Measurements from ENCODE around the gene KRT7. TPM values are rescaled to one million over a fixed set of nuclear protein-coding genes. Genes with fewer than 3 reads are reported as not detected.

Gene KRT7
- 100 to 1,000 TPM in 1 of 2 donors, 10 to 100 TPM in 1; 24.1 to 105 TPM for total RNA-seq

GRCh38 chr12:52232674-52233461 lies at the start of gene KRT7:
KRT7 (plus strand) TSS chr12:52233243; CDS start chr12:52233297, 54 bp downstream.
- ATAC-seq (ENCODE audit: insufficient number of reproducible peaks, low FRiP score, low read depth) (no peak), DNase-seq (ENCODE audit: low spot score) (no peak)
- peak within 1 kb of the TSS; percentile 48 for H3K4me3 ChIP-seq
- H3K27me3 ChIP-seq (replicated peaks; ENCODE audit: insufficient read depth) = no peaks in the 10 kb centered on the region
- H3K4me1 ChIP-seq (ENCODE audit: control insufficient read depth in 1 of 2, low read depth in 2 of 2) = peaks cover 14 to 42% of the 10 kb centered on the region in 2 donors
- TF ChIP-seq, protein P1, sequence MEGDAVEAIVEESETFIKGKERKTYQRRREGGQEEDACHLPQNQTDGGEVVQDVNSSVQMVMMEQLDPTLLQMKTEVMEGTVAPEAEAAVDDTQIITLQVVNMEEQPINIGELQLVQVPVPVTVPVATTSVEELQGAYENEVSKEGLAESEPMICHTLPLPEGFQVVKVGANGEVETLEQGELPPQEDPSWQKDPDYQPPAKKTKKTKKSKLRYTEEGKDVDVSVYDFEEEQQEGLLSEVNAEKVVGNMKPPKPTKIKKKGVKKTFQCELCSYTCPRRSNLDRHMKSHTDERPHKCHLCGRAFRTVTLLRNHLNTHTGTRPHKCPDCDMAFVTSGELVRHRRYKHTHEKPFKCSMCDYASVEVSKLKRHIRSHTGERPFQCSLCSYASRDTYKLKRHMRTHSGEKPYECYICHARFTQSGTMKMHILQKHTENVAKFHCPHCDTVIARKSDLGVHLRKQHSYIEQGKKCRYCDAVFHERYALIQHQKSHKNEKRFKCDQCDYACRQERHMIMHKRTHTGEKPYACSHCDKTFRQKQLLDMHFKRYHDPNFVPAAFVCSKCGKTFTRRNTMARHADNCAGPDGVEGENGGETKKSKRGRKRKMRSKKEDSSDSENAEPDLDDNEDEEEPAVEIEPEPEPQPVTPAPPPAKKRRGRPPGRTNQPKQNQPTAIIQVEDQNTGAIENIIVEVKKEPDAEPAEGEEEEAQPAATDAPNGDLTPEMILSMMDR (IDR thresholded peaks at IDR 0.05) = no peak
- peak within 1 kb of the TSS; percentile 22 to 72 for H3K27ac ChIP-seq
- no peaks in the 10 kb centered on the region for H3K36me3 ChIP-seq
- no peaks in the 10 kb centered on the region for H3K9me3 ChIP-seq

GRCh38 chr12:52183544-52183910 lies 49.5 kb upstream of the KRT7 start:
- TF ChIP-seq, protein P1 (IDR thresholded peaks at IDR 0.05) = no peak
- Histone ChIP-seq H3K27me3 (replicated peaks; ENCODE audit: insufficient read depth) (no peaks in the 10 kb centered on the region), H3K27ac (peak overlapping the region in 1 of 2 donors; percentile 4), H3K4me3 (no peak overlapping the region), H3K36me3 (no peaks in the 10 kb centered on the region), H3K4me1 (ENCODE audit: control insufficient read depth in 1 of 2, low read depth in 2 of 2) (peaks cover 5 to 47% of the 10 kb centered on the region in 2 donors), H3K9me3 (no peaks in the 10 kb centered on the region)
- ATAC-seq (ENCODE audit: insufficient number of reproducible peaks, low FRiP score, low read depth) (no peak), DNase-seq (ENCODE audit: low spot score) (no peak)

DNA sequence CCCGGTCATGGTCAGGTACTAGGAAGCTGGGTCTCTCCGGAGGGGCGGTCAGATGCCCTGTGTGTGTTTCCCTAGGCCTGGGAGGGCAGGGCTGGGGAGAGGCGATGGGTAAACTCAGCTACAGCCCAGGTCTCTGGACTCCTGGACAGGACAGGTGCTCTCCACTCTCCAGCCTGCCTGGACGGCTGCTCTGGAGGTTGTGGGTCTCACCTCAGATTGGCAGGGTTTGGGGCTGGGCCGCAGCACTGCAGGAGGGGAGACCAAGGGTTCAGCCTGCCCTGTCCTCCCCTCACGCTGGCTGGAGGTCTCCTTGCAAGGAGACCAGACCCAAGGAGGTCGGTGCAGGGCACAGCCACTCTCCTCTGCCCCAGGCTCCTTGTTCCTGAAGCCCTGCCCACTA lies 49.1 kb upstream of the KRT7 start:
- no peak for ATAC-seq (ENCODE audit: insufficient number of reproducible peaks, low FRiP score, low read depth)
- no peak for DNase-seq (ENCODE audit: low spot score)
- no peaks in the 10 kb centered on the region for H3K9me3 ChIP-seq
- H3K27me3 ChIP-seq (replicated peaks; ENCODE audit: insufficient read depth) = no peaks in the 10 kb centered on the region
- no peak overlapping the region for H3K4me3 ChIP-seq
- TF ChIP-seq, protein P1 (IDR thresholded peaks at IDR 0.05) = no peak
- H3K36me3 ChIP-seq = no peaks in the 10 kb centered on the region
- H3K4me1 ChIP-seq (ENCODE audit: control insufficient read depth in 1 of 2, low read depth in 2 of 2) = peaks cover 5 to 42% of the 10 kb centered on the region in 2 donors
- H3K27ac ChIP-seq = peak overlapping the region in 1 of 2 donors; percentile 4

- H3K9me3 ChIP-seq = no peaks in the 10 kb centered on the region
Observed at GRCh38 chr12:52184813-52185212, 48.2 kb upstream of the KRT7 start.

GRCh38 chr12:52185400-52185967 lies 47.6 kb upstream of the KRT7 start:
- no peak for ATAC-seq (ENCODE audit: insufficient number of reproducible peaks, low FRiP score, low read depth)
- Histone ChIP-seq H3K4me3 (no peak overlapping the region), H3K27me3 (replicated peaks; ENCODE audit: insufficient read depth) (no peaks in the 10 kb centered on the region), H3K4me1 (ENCODE audit: control insufficient read depth in 1 of 2, low read depth in 2 of 2) (peaks cover 15 to 50% of the 10 kb centered on the region in 2 donors), H3K27ac (peak overlapping the region; percentile 77 to 84), H3K9me3 (no peaks in the 10 kb centered on the region), H3K36me3 (no peaks in the 10 kb centered on the region)
- TF ChIP-seq, protein P1 (IDR thresholded peaks at IDR 0.05) = no peak
- no peak for DNase-seq (ENCODE audit: low spot score)

More at GRCh38 chr12:52184813-52185212, 48.2 kb upstream of the KRT7 start:
- H3K4me1 ChIP-seq (ENCODE audit: control insufficient read depth in 1 of 2, low read depth in 2 of 2) = peaks cover 10 to 43% of the 10 kb centered on the region in 2 donors
- H3K4me3 ChIP-seq = no peak overlapping the region
- TF ChIP-seq, protein P1 (IDR thresholded peaks at IDR 0.05) = no peak
- DNase-seq (ENCODE audit: low spot score) (no peak), ATAC-seq (ENCODE audit: insufficient number of reproducible peaks, low FRiP score, low read depth) (no peak)
- H3K27ac ChIP-seq = peak overlapping the region in 1 of 2 donors; percentile 13
- H3K36me3 ChIP-seq = no peaks in the 10 kb centered on the region
- H3K27me3 ChIP-seq (replicated peaks; ENCODE audit: insufficient read depth) = no peaks in the 10 kb centered on the region

Measured in thoracic aorta (tissue), 2 donors.